Measurements from ENCODE around the gene STX7.
"Not testable (repeated sequence)": the region's sequence is repeated elsewhere in the genome, so short reads cannot be mapped to it uniquely, and the experiment has no call there.

The STX7 gene

GRCh38 chr6:132512638-132513632 is at the start of gene STX7:
STX7 (minus strand) TSS chr6:132513116; CDS start chr6:132503530, 9,586 bp downstream.
- peak; percentile 88 for DNase-seq

DNA sequence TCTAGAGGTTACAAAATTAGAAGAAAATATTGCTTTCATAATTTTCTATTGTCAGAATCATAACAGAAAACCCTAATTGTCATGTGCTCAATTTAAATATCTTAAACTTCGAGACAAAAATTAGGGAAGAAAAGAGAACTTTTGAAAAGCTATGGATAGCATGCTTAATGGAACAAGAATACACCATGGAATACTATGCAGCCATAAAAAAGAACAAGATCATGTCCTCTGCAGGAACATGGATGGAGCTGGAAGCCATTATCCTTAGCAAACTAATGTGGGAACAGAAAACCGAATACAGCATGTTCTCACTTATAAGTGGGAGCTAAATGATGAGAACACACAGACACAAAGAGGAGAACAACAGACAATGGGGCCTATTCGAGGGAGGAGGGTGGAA is 47.2 kb upstream of the STX7 start:
- not testable (repeated sequence) for DNase-seq

GRCh38 chr6:132552372-132552771 is 39.5 kb upstream of the STX7 start, which contains the start of gene TAAR8:
TAAR8 (plus strand) TSS chr6:132552672; CDS start chr6:132552693, 21 bp downstream.
- DNase-seq: no peak

GRCh38 chr6:132551214-132551613 is 38.3 kb upstream of the STX7 start:
- DNase-seq: no peak

DNA sequence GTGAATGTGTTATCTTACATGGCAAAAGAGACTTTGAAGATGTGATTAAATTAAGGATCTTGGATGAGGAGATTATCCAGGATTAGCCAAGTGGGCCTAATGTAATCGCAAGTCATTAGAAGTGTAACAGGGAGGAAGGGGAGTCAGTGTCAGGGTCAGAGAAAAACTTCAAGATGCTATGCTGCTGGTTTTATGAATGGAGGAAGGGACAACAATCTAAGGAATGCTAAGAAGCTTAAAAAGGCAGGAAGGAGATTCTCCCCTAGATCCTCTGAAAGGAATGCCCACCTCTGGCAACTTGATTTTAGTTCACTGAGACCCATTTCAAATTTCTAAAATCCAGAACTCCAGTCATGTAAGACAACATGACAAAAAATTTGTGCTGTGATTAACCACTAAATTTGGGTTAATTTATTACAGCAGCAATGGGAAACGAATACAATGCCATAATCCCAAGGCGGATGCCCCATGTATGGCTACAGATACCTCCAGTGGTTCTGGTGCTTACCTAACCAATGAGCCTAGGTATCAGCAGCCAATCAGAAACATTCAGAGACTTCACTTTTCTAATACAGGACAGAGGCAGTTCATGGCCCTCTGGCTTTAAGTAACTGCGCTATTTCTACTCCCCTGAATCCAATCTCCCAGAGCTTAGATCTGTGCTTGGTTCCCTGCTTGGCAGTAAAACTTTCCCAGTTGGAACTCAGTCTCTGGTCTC is 36.0 kb upstream of the STX7 start:
- DNase-seq: no peak

DNA sequence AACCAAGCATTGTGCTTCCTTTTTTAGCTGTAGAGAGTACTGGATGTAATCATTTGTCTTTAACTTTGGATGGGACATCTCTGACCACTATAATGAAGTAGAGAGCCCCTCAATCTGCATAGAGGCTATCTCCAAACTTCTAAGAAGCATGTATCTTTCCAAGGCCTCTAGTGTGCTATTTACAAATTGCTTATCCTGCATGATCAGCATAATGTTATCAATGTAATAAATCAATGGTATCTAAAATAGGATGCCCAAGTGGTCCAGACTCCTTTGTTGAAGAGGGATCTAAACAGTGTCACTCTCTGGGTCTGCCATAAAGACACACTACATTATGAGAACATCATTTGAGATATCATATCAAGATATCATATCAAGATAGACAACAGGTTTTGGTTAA is 31.9 kb upstream of the STX7 start:
- no peak for DNase-seq

DNA sequence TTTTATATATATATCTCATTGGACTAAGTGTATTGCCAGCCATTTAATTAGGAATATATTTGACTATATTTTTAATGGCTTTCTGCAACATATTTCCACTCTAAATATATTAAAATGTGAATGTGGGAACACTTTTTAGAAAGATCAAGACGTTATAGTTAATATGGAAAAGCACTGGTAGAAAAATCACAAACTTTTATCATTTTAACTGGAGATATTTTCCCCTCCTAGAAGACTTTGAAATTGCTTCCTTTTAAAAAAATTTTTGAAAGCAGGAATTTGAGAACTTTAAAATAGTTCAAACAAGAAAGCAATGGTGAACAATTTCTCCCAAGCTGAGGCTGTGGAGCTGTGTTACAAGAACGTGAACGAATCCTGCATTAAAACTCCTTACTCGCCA is 25.1 kb upstream of the STX7 start, which contains the start of gene TAAR9:
Gene TAAR9, plus strand, starts transcription at position 301 of the 400 bp plus-strand sequence. Its CDS starts 13 bp downstream, at position 314.
- DNase-seq: no peak

DNA sequence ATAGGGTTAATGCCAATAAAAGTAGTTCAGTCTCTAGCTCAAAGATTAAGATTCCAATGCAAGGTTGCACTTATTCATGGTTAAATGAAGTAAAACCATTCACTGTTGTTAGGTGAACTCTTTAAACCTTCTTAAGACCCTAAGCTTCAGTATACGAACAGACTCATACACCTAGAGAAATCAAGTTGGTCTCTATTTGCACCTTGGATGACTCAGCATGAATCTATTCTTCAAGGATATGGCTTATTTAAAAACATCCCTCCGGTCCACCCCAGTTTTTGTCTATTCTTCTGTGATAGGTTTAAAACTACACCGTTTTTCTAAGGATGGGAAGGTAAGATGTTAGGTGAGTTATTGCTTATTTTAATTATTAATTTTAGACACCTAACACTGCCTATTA is 24.2 kb upstream of the STX7 start:
- DNase-seq: no peak

DNA sequence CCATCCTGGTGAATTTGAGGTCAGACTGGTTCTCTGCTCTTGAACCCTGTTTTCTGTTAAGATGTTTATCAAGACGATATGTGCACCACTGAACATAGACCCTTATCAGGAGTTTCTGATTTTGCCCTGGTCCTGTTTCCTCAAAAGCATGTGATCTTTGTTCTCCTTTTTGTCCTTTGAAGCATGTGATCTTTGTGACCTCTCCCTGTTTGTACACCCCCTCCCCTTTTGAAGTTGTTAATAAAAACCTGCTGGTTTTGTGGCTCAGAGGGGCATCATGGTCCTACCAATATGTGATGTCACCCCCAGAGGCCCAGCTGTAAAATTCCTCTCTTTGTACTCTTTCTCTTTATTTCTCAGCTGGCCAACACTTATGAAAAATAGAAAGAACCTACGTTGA is 21.6 kb upstream of the STX7 start:
- DNase-seq: not testable (repeated sequence)

GRCh38 chr6:132530293-132530974 is 17.5 kb upstream of the STX7 start:
- DNase-seq: peak; percentile 56 to 69

DNA sequence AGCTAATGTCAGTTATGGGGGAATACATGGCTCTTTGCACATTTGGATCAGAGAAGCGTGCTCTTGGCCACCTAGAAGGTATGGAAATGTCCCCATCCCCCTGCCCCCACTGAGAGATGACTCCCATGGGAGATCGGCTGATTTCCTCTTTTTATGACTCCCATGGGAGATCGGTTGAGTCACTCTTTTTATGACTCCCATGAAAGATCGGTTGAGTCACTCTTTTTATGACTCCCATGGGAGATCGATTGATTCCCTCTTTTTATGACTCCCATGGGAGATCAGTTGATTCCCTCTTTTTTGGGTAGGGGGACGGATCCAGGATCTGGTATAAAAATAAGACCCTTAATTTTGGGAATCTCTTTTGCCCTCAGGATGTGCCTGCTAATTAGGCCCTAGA is 14.9 kb upstream of the STX7 start:
- DNase-seq: no peak

- no peak for DNase-seq
Measured at GRCh38 chr6:132526461-132526860, 13.5 kb upstream of the STX7 start.

DNA sequence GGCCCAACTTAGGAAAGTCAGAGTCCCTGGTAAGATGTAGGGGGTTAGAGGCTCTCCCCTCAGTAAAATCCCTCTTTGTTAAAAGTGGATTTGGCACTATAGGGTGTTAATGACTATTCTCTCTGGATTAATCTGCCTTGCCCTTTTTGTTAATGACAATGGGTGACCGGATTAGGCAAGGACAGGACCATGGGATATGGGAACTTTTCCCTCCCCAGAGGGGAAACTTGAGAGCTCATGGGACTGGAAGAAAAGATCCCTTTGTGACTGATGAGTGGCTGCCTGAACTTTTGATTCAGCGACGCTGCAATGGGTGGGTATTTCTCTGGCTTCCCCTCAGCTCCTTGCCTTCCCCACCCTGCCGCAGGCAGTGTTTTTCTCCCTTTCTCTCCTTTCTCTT is 12.9 kb upstream of the STX7 start:
- DNase-seq: no peak

- DNase-seq: no peak
Measured at GRCh38 chr6:132524646-132525045, 11.7 kb upstream of the STX7 start.

- DNase-seq: no peak
Measured at GRCh38 chr6:132520953-132521352, 8.0 kb upstream of the STX7 start.

- no peak for DNase-seq
Measured at GRCh38 chr6:132515386-132515785, 2.5 kb upstream of the STX7 start.

DNA sequence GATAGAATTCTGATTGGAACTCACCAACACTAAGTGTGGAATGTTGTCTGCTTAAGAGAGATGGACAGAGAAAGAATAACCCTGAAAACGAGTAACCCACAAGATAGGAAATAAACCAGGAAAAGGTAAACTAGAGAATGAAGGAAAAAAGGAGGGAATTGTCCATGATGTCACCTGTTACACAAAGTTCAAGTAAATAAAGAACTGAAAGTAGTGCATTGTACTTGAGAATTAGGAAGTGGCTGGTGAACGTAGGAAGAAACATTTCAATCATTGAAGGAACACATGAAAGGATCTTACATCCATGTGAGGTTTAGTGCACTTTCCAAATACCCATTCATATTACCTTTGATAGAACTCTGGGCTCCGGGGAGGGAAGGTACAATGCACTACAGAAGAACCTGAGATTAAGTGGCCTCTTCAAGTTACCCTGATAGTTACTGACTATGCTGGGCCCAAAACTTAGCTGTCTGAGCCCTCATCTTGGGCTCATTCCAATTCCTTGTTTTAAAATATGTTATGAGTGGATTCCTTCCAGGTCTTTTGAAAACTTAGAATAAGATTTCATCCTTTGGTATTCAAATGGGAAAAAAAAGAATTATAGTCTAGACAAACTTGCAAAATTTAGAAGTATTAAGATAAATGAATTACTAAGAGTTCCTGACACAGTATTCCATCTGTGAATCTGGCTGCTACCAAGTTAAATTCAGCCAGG is 1.1 kb upstream of the STX7 start:
- no peak for DNase-seq

GRCh38 chr6:132512342-132512637 is 626 bp downstream of the STX7 start:
- no peak for DNase-seq

DNA sequence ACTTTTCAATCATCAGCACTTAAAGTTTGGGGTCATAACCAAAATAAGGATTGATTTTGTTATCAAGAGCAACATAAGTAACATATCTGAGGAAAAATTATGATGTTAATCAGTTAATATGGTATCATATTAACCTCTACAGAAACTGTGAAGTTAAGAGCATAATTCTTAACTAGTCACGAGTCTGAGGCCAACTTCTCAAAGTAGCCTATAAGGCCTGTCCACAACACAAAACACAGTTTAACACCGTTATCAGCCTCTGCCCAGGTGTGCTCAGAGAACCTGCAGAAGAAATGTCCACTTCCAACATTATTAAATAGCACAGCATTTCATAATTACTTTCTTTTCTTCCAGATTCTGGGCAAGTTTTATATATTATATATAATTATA is 1.1 kb downstream of the STX7 start:
- DNase-seq: no peak

GRCh38 chr6:132511210-132511830 is 1.6 kb downstream of the STX7 start:
- DNase-seq: no peak

DNA sequence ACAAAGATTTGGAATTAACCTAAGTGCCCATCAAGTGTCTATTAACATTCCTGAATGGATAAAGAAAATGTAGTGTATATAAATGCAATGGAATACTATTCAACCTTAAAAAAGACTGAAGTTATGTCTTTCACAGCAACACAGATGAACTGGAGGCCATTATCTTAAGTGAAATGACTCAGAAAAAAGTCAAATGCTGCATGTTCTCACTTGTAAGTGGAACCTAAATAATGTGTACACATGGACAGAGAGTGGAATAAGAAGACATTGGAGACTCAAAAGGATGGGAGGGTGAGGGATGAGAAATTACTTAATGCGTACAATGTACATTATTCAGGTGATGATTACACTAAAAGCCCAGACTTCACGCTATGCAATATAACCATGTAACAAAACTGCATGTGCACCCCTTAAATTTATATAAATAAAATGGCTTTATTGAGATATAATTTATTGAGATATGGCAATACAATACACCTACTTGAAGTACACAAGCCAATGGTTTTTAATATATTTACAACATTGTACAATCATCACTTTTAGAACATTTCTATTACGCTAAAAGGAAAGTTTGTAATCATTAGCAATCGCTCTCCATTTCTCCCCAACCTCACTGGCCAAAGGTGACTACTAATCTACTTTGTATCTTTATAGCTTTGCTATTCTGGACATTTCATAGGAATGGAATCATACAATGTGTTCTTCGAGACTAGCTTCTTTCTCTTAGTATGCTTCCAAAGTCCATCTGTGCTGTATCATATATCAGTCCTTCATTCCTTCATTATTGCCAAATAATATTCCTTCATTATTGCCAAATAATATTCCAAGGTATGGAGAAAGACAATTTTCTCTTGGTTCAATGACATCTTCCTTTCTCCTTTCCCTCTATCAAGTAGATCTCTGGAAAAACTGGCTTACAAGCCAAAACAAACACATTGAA is 5.8 kb downstream of the STX7 start:
- DNase-seq: no peak
